ENCODE results near the gene WNT9B. TPM values are rescaled to one million over a fixed set of nuclear protein-coding genes. Genes with fewer than 3 reads are reported as not detected.

Gene WNT9B
- total and polyA plus RNA-seq, 2 experiments from 2014 or later, result 2.4 to 2.6 TPM

DNA sequence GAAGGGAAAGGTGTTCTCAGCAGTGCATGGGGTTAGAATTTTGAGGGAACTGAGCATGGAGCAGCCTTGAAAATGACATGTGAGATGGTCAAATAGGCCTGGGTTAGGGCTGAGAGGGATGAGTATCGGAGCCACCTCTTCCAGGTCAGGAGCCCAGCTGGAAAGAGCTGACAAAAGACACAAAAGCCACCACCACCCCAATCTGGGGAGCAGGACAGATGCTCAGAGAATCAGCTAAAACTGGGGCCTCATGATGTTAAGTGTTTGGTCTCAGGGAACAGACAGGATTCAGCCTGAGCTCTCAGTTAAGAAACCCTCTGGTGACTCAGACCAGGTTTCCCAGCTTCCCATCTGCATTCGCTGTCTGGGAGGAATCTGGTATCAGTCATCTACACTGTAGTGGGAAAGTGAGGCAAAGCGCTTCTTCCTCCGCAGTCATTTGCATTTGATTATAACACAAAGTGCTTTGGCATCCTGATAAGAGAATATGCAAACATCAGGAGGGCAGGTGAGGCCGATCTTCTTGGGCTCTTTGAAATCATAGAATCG is 2.6 kb downstream of the WNT9B start:
- no peaks in the 10 kb centered on the region for H3K9me3 ChIP-seq (ENCODE audit: low read depth)
- no peaks in the 10 kb centered on the region for H3K79me2 ChIP-seq
- H3K36me3 ChIP-seq (replicated peaks; ENCODE audit: insufficient read depth, low read depth), result no peaks in the 10 kb centered on the region
- H4K20me1 ChIP-seq (ENCODE audit: insufficient read depth, poor library complexity, severe bottlenecking), result no peaks in the 10 kb centered on the region
- no peaks in the 10 kb centered on the region for H3K9me2 ChIP-seq (replicated peaks; ENCODE audit: insufficient read depth)
- no peak overlapping the region for H3K27ac ChIP-seq
- TF ChIP-seq EZH2 (IDR thresholded peaks at IDR 0.05; ENCODE audit: borderline replicate concordance) (no peak), CTCF (IDR thresholded peaks at IDR 0.05; ENCODE audit: poor library complexity) (no peak), EZH2phosphoT487 (IDR thresholded peaks at IDR 0.05; ENCODE audit: low read depth, severe bottlenecking, unreplicated experiment) (no peak)
- H3K4me2 ChIP-seq, result no peak overlapping the region
- WGBS (ENCODE audit: low lambda C conversion rate, missing lambda C conversion rate), result 60% methylated on average over 6 of the region's 6 CpGs
- peaks cover 34% of the 10 kb centered on the region for H3K27me3 ChIP-seq
- H3K4me3 ChIP-seq, result no peak overlapping the region
- no peak overlapping the region for H2AFZ ChIP-seq
- H3K4me1 ChIP-seq (ENCODE audit: insufficient read depth), result peaks cover 5% of the 10 kb centered on the region
- peak; percentile 49 for DNase-seq (ENCODE audit: low spot score)

DNA sequence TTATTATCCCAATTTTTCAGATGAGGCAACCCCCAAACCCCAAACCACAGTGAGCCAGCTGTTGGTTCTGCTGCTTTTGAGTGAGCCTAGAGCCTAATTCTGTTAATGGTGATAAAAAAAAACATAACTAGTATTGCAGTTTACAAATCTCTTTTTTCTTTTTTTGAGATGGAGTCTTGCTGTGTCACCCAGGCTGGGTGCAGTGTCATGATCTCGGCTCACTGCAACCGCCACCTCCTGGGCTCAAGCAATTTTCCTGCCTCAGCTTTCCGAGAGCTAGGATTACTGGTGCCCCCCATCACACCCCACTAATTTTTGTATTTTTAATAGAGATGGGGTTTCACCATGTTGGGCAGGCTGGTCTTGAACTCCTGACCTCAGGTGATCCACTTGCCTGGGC is 3.1 kb downstream of the WNT9B start:
- Histone ChIP-seq H3K4me3 (no peak overlapping the region), H3K9me3 (ENCODE audit: low read depth) (no peaks in the 10 kb centered on the region), H3K9me2 (replicated peaks; ENCODE audit: insufficient read depth) (no peaks in the 10 kb centered on the region), H3K27me3 (peaks cover 34% of the 10 kb centered on the region), H3K36me3 (replicated peaks; ENCODE audit: insufficient read depth, low read depth) (no peaks in the 10 kb centered on the region), H3K79me2 (no peaks in the 10 kb centered on the region), H3K27ac (no peak overlapping the region), H3K4me1 (ENCODE audit: insufficient read depth) (peaks cover 5% of the 10 kb centered on the region), H4K20me1 (ENCODE audit: insufficient read depth, poor library complexity, severe bottlenecking) (no peaks in the 10 kb centered on the region), H3K4me2 (no peak overlapping the region), H2AFZ (no peak overlapping the region)
- TF ChIP-seq EZH2 (IDR thresholded peaks at IDR 0.05; ENCODE audit: borderline replicate concordance), result no peak
- TF ChIP-seq EZH2phosphoT487 (IDR thresholded peaks at IDR 0.05; ENCODE audit: low read depth, severe bottlenecking, unreplicated experiment), result no peak
- 100% methylated on average over 3 of the region's 3 CpGs for WGBS (ENCODE audit: low lambda C conversion rate, missing lambda C conversion rate)
- DNase-seq (ENCODE audit: low spot score), result no peak

GRCh38 chr17:46854948-46855347 is 3.6 kb downstream of the WNT9B start:
- H3K27ac ChIP-seq, result no peak overlapping the region
- H3K36me3 ChIP-seq (replicated peaks; ENCODE audit: insufficient read depth, low read depth), result no peaks in the 10 kb centered on the region
- no peak for TF ChIP-seq EZH2phosphoT487 (IDR thresholded peaks at IDR 0.05; ENCODE audit: low read depth, severe bottlenecking, unreplicated experiment)
- H3K9me3 ChIP-seq (ENCODE audit: low read depth), result no peaks in the 10 kb centered on the region
- no peak overlapping the region for H3K4me2 ChIP-seq
- H3K79me2 ChIP-seq, result no peaks in the 10 kb centered on the region
- H4K20me1 ChIP-seq (ENCODE audit: insufficient read depth, poor library complexity, severe bottlenecking), result no peaks in the 10 kb centered on the region
- no peak overlapping the region for H3K4me3 ChIP-seq
- peaks cover 33% of the 10 kb centered on the region for H3K27me3 ChIP-seq
- no peak overlapping the region for H2AFZ ChIP-seq
- no peak for DNase-seq (ENCODE audit: low spot score)
- no peaks in the 10 kb centered on the region for H3K9me2 ChIP-seq (replicated peaks; ENCODE audit: insufficient read depth)
- 77% methylated on average over 4 of the region's 4 CpGs for WGBS (ENCODE audit: low lambda C conversion rate, missing lambda C conversion rate)
- H3K4me1 ChIP-seq (ENCODE audit: insufficient read depth), result peaks cover 5% of the 10 kb centered on the region

DNA sequence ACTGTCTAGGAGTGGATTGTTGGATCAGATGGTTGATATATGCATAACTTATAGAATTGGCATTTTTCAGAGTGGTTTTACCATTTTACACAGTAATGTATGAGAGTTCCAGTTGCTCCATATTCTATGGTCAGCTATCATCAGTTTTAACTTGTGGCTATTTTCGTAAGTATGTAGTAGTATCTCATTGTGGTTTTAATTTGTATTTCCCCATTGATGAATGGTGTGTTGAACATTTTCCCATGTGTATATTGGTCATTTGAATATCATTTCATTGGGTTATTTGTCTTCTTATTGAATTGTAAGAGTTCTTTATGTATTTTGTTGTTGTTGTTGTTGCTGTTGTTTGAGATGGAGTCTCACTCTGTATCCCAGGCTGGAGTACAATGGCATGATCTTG is 6.2 kb downstream of the WNT9B start:
- TF ChIP-seq CTCF (IDR thresholded peaks at IDR 0.05; ENCODE audit: poor library complexity), result no peak
- no peak for TF ChIP-seq EZH2phosphoT487 (IDR thresholded peaks at IDR 0.05; ENCODE audit: low read depth, severe bottlenecking, unreplicated experiment)
- TF ChIP-seq EZH2 (IDR thresholded peaks at IDR 0.05; ENCODE audit: borderline replicate concordance), result no peak
- Histone ChIP-seq H3K4me3 (no peak overlapping the region), H3K27me3 (peaks cover 13% of the 10 kb centered on the region), H2AFZ (no peak overlapping the region), H3K4me2 (no peak overlapping the region), H3K4me1 (ENCODE audit: insufficient read depth) (no peaks in the 10 kb centered on the region), H3K36me3 (replicated peaks; ENCODE audit: insufficient read depth, low read depth) (no peaks in the 10 kb centered on the region), H3K27ac (no peak overlapping the region), H3K9me2 (replicated peaks; ENCODE audit: insufficient read depth) (no peaks in the 10 kb centered on the region), H3K79me2 (no peaks in the 10 kb centered on the region), H3K9me3 (ENCODE audit: low read depth) (no peaks in the 10 kb centered on the region), H4K20me1 (ENCODE audit: insufficient read depth, poor library complexity, severe bottlenecking) (no peaks in the 10 kb centered on the region)
- DNase-seq (ENCODE audit: low spot score), result no peak
- whole genome bisulfite sequencing (ENCODE audit: low lambda C conversion rate, missing lambda C conversion rate), result 94% methylated on average over 1 of the region's 1 CpG

Data from hepatocyte (in vitro differentiated cells).